SJCRH30 (cell line): ENCODE data around the gene ZNF609. TPM values are rescaled to one million over a fixed set of nuclear protein-coding genes. Genes with fewer than 3 reads are reported as not detected.
"Not testable (repeated sequence)": the region's sequence is repeated elsewhere in the genome, so short reads cannot be mapped to it uniquely, and the experiment has no call there.

Experiments used
- DNase-seq, 2 experiments: peaks; one replicate each; pipeline ENCODE4 v3.0.0-alpha.2; 2015 to 2020
- H3K27ac ChIP-seq: fragments of 250-450 bp; sonication (Bioruptor Pico); 2 replicates; pipeline ENCODE4 v1.5.1; 2020; ENCODE audit warnings: mild to moderate bottlenecking, moderate library complexity
- H3K27me3 ChIP-seq: fragments of 250-450 bp; sonication (Bioruptor Pico); 2 replicates; pipeline ENCODE4 v1.5.1; 2020; ENCODE audit warnings: mild to moderate bottlenecking, moderate library complexity
- H3K36me3 ChIP-seq: fragments of 250-450 bp; sonication (Bioruptor Pico); 2 replicates; pipeline ENCODE4 v1.5.1; 2020; ENCODE audit warnings: mild to moderate bottlenecking, moderate library complexity
- H3K4me1 ChIP-seq: fragments of 250-450 bp; sonication (Bioruptor Pico); 2 replicates; pipeline ENCODE4 v1.5.1; 2020; ENCODE audit warnings: mild to moderate bottlenecking, moderate library complexity
- H3K4me3 ChIP-seq: fragments of 250-450 bp; sonication (Bioruptor Pico); 2 replicates; pipeline ENCODE4 v1.5.1; 2020; ENCODE audit warnings: mild to moderate bottlenecking, moderate library complexity
- H3K9me3 ChIP-seq: fragments of 250-450 bp; sonication (Bioruptor Pico); replicated peaks from 2 replicates; pipeline ENCODE4 v1.5.1; 2020; ENCODE audit warnings: mild to moderate bottlenecking, moderate library complexity
- total RNA-seq: library from RNA; depleted of rRNA; stranded (reverse); fragments of >200 nt; shearing (Covaris generic); gene quantifications from 2 replicates; pipeline ENCODE4 v1.2.3, GENCODE V29; 2014

ZNF609 gene
- total RNA-seq, 1 experiment from 2014 or later: 27.4 TPM

- DNase-seq: no peak
- no peaks in the 10 kb centered on the region for H3K9me3 ChIP-seq
- H3K27me3 ChIP-seq: no peaks in the 10 kb centered on the region
Measured at GRCh38 chr15:64614519-64614918, 154.1 kb downstream of the ZNF609 start.

GRCh38 chr15:64617727-64618126 lies 157.3 kb downstream of the ZNF609 start:
- Histone ChIP-seq H3K9me3 (no peaks in the 10 kb centered on the region), H3K27ac (no peak overlapping the region), H3K27me3 (no peaks in the 10 kb centered on the region), H3K36me3 (no peaks in the 10 kb centered on the region), H3K4me3 (no peak overlapping the region), H3K4me1 (no peaks in the 10 kb centered on the region)
- DNase-seq: no peak

More at GRCh38 chr15:64614519-64614918, 154.1 kb downstream of the ZNF609 start:
- peaks cover 6% of the 10 kb centered on the region; the same call in 1 of the 2 replicates for H3K4me1 ChIP-seq
- H3K4me3 ChIP-seq: no peak overlapping the region
- no peak overlapping the region for H3K27ac ChIP-seq
- no peaks in the 10 kb centered on the region for H3K36me3 ChIP-seq

GRCh38 chr15:64618138-64618537 lies 157.8 kb downstream of the ZNF609 start:
- no peak for DNase-seq
- Histone ChIP-seq H3K27ac (no peak overlapping the region), H3K4me1 (no peaks in the 10 kb centered on the region), H3K4me3 (no peak overlapping the region), H3K36me3 (no peaks in the 10 kb centered on the region), H3K9me3 (no peaks in the 10 kb centered on the region), H3K27me3 (no peaks in the 10 kb centered on the region)

- Histone ChIP-seq H3K36me3 (no peaks in the 10 kb centered on the region), H3K9me3 (no peaks in the 10 kb centered on the region), H3K27ac (no peak overlapping the region), H3K4me1 (no peaks in the 10 kb centered on the region), H3K4me3 (no peak overlapping the region), H3K27me3 (no peaks in the 10 kb centered on the region)
- no peak for DNase-seq
Measured at GRCh38 chr15:64618540-64618939, 158.2 kb downstream of the ZNF609 start.

GRCh38 chr15:64619880-64620839 lies 159.8 kb downstream of the ZNF609 start:
- no peak overlapping the region for H3K4me3 ChIP-seq
- H3K4me1 ChIP-seq: no peaks in the 10 kb centered on the region
- H3K36me3 ChIP-seq: no peaks in the 10 kb centered on the region
- no peak overlapping the region for H3K27ac ChIP-seq
- no peaks in the 10 kb centered on the region for H3K9me3 ChIP-seq
- DNase-seq: no peak
- no peaks in the 10 kb centered on the region for H3K27me3 ChIP-seq

GRCh38 chr15:64621056-64621455 lies 160.7 kb downstream of the ZNF609 start:
- 0 out of 2 replicates have a peak, but pooled peaks cover 2% of the 10 kb centered on the region for H3K36me3 ChIP-seq
- no peak for DNase-seq
- no peaks in the 10 kb centered on the region for H3K27me3 ChIP-seq
- no peaks in the 10 kb centered on the region for H3K4me1 ChIP-seq
- H3K9me3 ChIP-seq: no peaks in the 10 kb centered on the region
- no peak overlapping the region for H3K27ac ChIP-seq
- H3K4me3 ChIP-seq: no peak overlapping the region

- Histone ChIP-seq H3K4me1 (no peaks in the 10 kb centered on the region), H3K4me3 (no peak overlapping the region), H3K36me3 (peaks cover 8% of the 10 kb centered on the region; the same call in 1 of the 2 replicates), H3K9me3 (no peaks in the 10 kb centered on the region), H3K27me3 (no peaks in the 10 kb centered on the region), H3K27ac (no peak overlapping the region)
- DNase-seq: no peak
Measured at GRCh38 chr15:64622410-64623260, 162.3 kb downstream of the ZNF609 start.

- Histone ChIP-seq H3K27me3 (no peaks in the 10 kb centered on the region), H3K4me1 (no peaks in the 10 kb centered on the region), H3K4me3 (no peak overlapping the region), H3K9me3 (no peaks in the 10 kb centered on the region), H3K27ac (no peak overlapping the region), H3K36me3 (peaks cover 8% of the 10 kb centered on the region; the same call in 1 of the 2 replicates)
- DNase-seq: no peak
Measured at GRCh38 chr15:64623347-64623996, 163.1 kb downstream of the ZNF609 start.

- Histone ChIP-seq H3K27me3 (no peaks in the 10 kb centered on the region), H3K36me3 (peaks cover 8% of the 10 kb centered on the region; the same call in 1 of the 2 replicates), H3K4me1 (no peaks in the 10 kb centered on the region), H3K9me3 (no peaks in the 10 kb centered on the region), H3K27ac (no peak overlapping the region), H3K4me3 (no peak overlapping the region)
- no peak for DNase-seq
Measured at GRCh38 chr15:64624242-64624641, 163.9 kb downstream of the ZNF609 start.

GRCh38 chr15:64629063-64629462 lies 168.7 kb downstream of the ZNF609 start:
- H3K36me3 ChIP-seq: peaks cover 12% of the 10 kb centered on the region
- DNase-seq: no peak
- H3K4me3 ChIP-seq: no peak overlapping the region
- no peaks in the 10 kb centered on the region for H3K4me1 ChIP-seq
- H3K27ac ChIP-seq: no peak overlapping the region
- no peaks in the 10 kb centered on the region for H3K27me3 ChIP-seq
- H3K9me3 ChIP-seq: no peaks in the 10 kb centered on the region

GRCh38 chr15:64630396-64631107 lies 170.2 kb downstream of the ZNF609 start:
- Histone ChIP-seq H3K9me3 (no peaks in the 10 kb centered on the region), H3K4me3 (no peak overlapping the region), H3K27ac (no peak overlapping the region), H3K4me1 (no peaks in the 10 kb centered on the region), H3K27me3 (no peaks in the 10 kb centered on the region), H3K36me3 (peaks cover 12% of the 10 kb centered on the region)
- DNase-seq: no peak

GRCh38 chr15:64632639-64633038 lies 172.3 kb downstream of the ZNF609 start:
- DNase-seq, H3K27me3 ChIP-seq, H3K27ac ChIP-seq, H3K9me3 ChIP-seq, H3K4me3 ChIP-seq, H3K36me3 ChIP-seq, H3K4me1 ChIP-seq: not testable (repeated sequence)

- DNase-seq: no peak
Measured at GRCh38 chr15:64633332-64633731, 173.0 kb downstream of the ZNF609 start.

GRCh38 chr15:64634027-64634426 lies 173.6 kb downstream of the ZNF609 start:
- Histone ChIP-seq H3K4me1 (no peaks in the 10 kb centered on the region), H3K36me3 (peaks cover 12% of the 10 kb centered on the region), H3K9me3 (peaks cover 4% of the 10 kb centered on the region; the same call in 1 of the 2 replicates), H3K4me3 (no peak overlapping the region), H3K27ac (no peak overlapping the region), H3K27me3 (no peaks in the 10 kb centered on the region)
- DNase-seq: no peak

More at GRCh38 chr15:64633332-64633731, 173.0 kb downstream of the ZNF609 start:
- H3K36me3 ChIP-seq: peaks cover 12% of the 10 kb centered on the region
- H3K27me3 ChIP-seq: no peaks in the 10 kb centered on the region
- H3K4me3 ChIP-seq: no peak overlapping the region
- H3K9me3 ChIP-seq: peaks cover 4% of the 10 kb centered on the region; the same call in 1 of the 2 replicates
- no peaks in the 10 kb centered on the region for H3K4me1 ChIP-seq
- no peak overlapping the region for H3K27ac ChIP-seq
